ENCODE measurements around the gene DSC2.

DNA sequence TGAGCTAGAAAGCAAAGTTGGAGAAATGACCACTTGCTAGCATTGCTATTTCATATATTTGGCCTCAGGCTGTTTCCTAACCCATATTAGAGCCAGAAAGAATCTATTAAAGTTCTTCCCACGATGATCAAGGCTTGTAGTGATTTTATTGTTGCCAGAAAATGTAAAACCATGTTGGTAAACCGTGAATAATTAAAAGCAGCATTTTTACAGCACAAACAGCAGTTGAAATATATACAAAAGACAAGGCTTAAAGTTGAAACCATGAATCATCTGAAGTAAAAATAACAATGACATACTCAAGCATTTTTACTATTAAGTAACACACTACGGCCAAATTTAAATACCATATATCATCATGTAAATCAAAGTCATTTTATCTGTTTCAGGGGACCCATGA, 32.0 kb downstream of the DSC2 start:
- TF ChIP-seq, protein P1, sequence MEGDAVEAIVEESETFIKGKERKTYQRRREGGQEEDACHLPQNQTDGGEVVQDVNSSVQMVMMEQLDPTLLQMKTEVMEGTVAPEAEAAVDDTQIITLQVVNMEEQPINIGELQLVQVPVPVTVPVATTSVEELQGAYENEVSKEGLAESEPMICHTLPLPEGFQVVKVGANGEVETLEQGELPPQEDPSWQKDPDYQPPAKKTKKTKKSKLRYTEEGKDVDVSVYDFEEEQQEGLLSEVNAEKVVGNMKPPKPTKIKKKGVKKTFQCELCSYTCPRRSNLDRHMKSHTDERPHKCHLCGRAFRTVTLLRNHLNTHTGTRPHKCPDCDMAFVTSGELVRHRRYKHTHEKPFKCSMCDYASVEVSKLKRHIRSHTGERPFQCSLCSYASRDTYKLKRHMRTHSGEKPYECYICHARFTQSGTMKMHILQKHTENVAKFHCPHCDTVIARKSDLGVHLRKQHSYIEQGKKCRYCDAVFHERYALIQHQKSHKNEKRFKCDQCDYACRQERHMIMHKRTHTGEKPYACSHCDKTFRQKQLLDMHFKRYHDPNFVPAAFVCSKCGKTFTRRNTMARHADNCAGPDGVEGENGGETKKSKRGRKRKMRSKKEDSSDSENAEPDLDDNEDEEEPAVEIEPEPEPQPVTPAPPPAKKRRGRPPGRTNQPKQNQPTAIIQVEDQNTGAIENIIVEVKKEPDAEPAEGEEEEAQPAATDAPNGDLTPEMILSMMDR (IDR thresholded peaks at IDR 0.05), result no peak
- TF ChIP-seq POLR2A (IDR thresholded peaks at IDR 0.05), result no peak
- TF ChIP-seq EP300 (IDR thresholded peaks at IDR 0.05), result no peak
